Osteoblast (primary cell): ENCODE measurements around the gene LYSMD2. TPM values are rescaled to one million over a fixed set of nuclear protein-coding genes. Genes with fewer than 3 reads are reported as not detected.
"Not testable (repeated sequence)": the region's sequence is repeated elsewhere in the genome, so short reads cannot be mapped to it uniquely, and the experiment has no call there.

ENCODE experiments used
- DNase-seq: peaks from one replicate; pipeline ENCODE4 v3.0.0; 2011; ENCODE audit warnings: low spot score, mixed read lengths; ENCODE audit not compliant: insufficient read length; ENCODE audit errors: missing footprints
- H2AFZ ChIP-seq: 2 replicates; pipeline ENCODE4 v1.6.0; 2011; ENCODE audit warnings: mild to moderate bottlenecking, low read length
- H3K27ac ChIP-seq: 2 replicates; pipeline ENCODE4 v1.5.1; 2011; ENCODE audit warnings: mild to moderate bottlenecking, low read depth, low read length, moderate library complexity
- H3K27me3 ChIP-seq: 2 replicates; pipeline ENCODE4 v1.6.0; 2012; ENCODE audit warnings: mild to moderate bottlenecking, control low read depth, inconsistent platforms, low read length, moderate library complexity; ENCODE audit not compliant: insufficient read depth
- H3K36me3 ChIP-seq: 2 replicates; pipeline ENCODE4 v1.5.1; 2011; ENCODE audit warnings: mild to moderate bottlenecking, low read length, control low read depth, moderate library complexity; ENCODE audit not compliant: insufficient read depth
- H3K4me1 ChIP-seq: 2 replicates; pipeline ENCODE4 v1.5.1; 2011; ENCODE audit warnings: mild to moderate bottlenecking, low read length, control low read depth, moderate library complexity; ENCODE audit not compliant: insufficient read depth
- H3K4me2 ChIP-seq: 2 replicates; pipeline ENCODE4 v1.6.0; 2011; ENCODE audit warnings: mild to moderate bottlenecking, low read length; ENCODE audit not compliant: insufficient read depth
- H3K4me3 ChIP-seq: fragments of 200-600 bp; sonication (generic); 3 replicates; pipeline ENCODE4 v1.5.1; 2012; ENCODE audit warnings: mild to moderate bottlenecking, low read length, inconsistent platforms; ENCODE audit not compliant: insufficient read depth
- H3K79me2 ChIP-seq: 2 replicates; pipeline ENCODE4 v1.6.0; 2012; ENCODE audit warnings: mild to moderate bottlenecking, low read length, control low read depth, inconsistent platforms; ENCODE audit not compliant: insufficient read depth
- H3K9me3 ChIP-seq: 2 replicates; pipeline ENCODE4 v1.5.1; 2011; ENCODE audit warnings: low read depth, low read length, control low read depth
- H4K20me1 ChIP-seq: 2 replicates; pipeline ENCODE4 v1.6.0; 2012; ENCODE audit warnings: mild to moderate bottlenecking, low read length, control low read depth; ENCODE audit not compliant: insufficient read depth
- total RNA-seq: library from RNA; depleted of rRNA; stranded (reverse); fragments of >200 nt; gene quantifications from 2 replicates; pipeline ENCODE4 v1.2.3, GENCODE V29; 2012
- TF ChIP-seq, protein P1 (sequence below): IDR thresholded peaks from 2 replicates; pipeline ENCODE4 v1.5.1; 2011; ENCODE audit warnings: mild to moderate bottlenecking, low read depth, low read length, moderate library complexity; ENCODE audit errors: extremely low read depth

LYSMD2 gene
- 3.3 and 4.7 TPM in 2 replicates for total RNA-seq

GRCh38 chr15:51737522-51738305 lies at the start of gene LYSMD2:
Gene LYSMD2 (minus strand): TSS chr15:51737655. CDS start chr15:51737622, 33 bp downstream.
- Histone ChIP-seq H3K27ac (no peak within 1 kb of the TSS), H2AFZ (peak within 1 kb of the TSS; percentile 81), H3K36me3 (no peaks in the 10 kb centered on the region), H4K20me1 (no peaks in the 10 kb centered on the region), H3K4me1 (peaks cover 10% of the 10 kb centered on the region), H3K27me3 (no peaks in the 10 kb centered on the region), H3K79me2 (no peaks in the 10 kb centered on the region), H3K4me2 (peak within 1 kb of the TSS; percentile 92), H3K4me3 (peak within 1 kb of the TSS; percentile 73), H3K9me3 (no peaks in the 10 kb centered on the region)
- peak; percentile 88 for DNase-seq
- TF ChIP-seq, protein P1, sequence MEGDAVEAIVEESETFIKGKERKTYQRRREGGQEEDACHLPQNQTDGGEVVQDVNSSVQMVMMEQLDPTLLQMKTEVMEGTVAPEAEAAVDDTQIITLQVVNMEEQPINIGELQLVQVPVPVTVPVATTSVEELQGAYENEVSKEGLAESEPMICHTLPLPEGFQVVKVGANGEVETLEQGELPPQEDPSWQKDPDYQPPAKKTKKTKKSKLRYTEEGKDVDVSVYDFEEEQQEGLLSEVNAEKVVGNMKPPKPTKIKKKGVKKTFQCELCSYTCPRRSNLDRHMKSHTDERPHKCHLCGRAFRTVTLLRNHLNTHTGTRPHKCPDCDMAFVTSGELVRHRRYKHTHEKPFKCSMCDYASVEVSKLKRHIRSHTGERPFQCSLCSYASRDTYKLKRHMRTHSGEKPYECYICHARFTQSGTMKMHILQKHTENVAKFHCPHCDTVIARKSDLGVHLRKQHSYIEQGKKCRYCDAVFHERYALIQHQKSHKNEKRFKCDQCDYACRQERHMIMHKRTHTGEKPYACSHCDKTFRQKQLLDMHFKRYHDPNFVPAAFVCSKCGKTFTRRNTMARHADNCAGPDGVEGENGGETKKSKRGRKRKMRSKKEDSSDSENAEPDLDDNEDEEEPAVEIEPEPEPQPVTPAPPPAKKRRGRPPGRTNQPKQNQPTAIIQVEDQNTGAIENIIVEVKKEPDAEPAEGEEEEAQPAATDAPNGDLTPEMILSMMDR, result no peak

DNA sequence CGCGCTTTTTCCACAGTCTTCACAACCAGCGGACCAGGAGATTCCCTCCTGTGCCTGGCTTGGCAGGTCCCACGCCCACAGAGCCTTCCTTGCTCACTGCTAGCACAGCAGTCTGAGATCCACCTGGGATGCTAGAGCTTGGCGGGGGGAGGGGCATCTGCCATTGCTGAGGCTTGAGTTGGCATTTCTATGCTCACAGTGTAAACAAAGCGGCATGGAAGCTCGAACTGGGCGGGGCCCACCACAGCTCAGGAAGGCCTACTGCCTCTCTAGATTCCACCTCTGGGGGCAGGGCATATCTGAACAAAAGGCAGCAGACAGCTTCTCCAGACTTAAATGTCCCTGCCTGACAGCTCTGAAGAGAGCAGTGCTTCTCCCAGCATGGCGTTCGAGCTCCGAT lies 49.7 kb upstream of the LYSMD2 start:
- H3K4me3 ChIP-seq, H3K4me2 ChIP-seq, H3K27me3 ChIP-seq, DNase-seq, H3K27ac ChIP-seq, H3K4me1 ChIP-seq, H3K79me2 ChIP-seq, H3K9me3 ChIP-seq, H2AFZ ChIP-seq, H4K20me1 ChIP-seq, H3K36me3 ChIP-seq: not testable (repeated sequence)

DNA sequence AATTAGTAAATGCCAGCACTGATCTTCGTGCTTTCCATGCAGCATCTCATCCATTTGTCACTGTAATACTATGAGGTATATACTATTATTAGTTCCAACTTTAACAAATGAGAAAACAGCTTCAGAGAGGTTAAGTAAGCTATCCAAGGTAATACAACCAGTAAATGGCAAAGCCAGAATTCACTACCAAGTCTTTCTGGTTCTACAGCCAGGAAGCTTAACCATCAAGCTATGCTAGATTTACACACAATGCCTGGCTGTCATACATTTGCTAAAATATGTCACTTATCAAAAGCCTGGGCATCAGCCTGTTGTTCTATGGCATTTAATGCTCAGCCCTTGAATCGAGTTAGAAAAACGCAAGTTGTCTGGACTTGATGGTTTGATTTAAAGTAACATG lies 46.5 kb upstream of the LYSMD2 start:
- H3K4me1 ChIP-seq, result no peaks in the 10 kb centered on the region
- TF ChIP-seq, protein P1, result no peak
- no peaks in the 10 kb centered on the region for H3K79me2 ChIP-seq
- H3K9me3 ChIP-seq, result no peaks in the 10 kb centered on the region
- H3K4me3 ChIP-seq, result no peak overlapping the region
- no peak overlapping the region for H2AFZ ChIP-seq
- no peak overlapping the region for H3K27ac ChIP-seq
- no peak for DNase-seq
- H3K27me3 ChIP-seq, result no peaks in the 10 kb centered on the region
- H3K4me2 ChIP-seq, result no peak overlapping the region
- H3K36me3 ChIP-seq, result no peaks in the 10 kb centered on the region
- no peaks in the 10 kb centered on the region for H4K20me1 ChIP-seq

DNA sequence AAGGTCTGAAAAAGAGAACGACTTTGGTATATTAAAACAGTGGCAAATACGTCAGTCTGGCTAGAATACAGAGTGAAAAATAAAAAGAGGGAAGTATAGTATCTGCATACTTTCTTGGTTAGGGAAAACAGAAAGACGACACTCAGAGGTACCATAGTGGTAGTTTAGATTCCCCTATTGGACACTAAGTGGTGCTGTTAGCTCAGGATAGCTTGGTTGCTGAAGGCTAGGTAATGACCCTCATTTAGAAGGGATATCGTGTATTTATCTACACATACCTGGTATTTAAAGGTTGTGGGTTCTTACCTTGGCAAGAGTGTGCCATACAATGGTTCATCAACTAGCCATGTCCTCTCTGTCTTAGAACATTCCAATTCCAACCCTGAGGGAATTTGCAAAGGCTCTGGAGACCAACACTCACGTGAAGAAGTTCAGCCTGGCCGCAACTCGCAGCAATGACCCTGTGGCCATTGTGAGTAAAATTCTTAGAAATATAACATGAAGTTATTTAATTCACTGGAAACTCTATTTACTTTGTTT lies 45.0 kb upstream of the LYSMD2 start:
- Histone ChIP-seq H3K36me3 (no peaks in the 10 kb centered on the region), H3K4me1 (no peaks in the 10 kb centered on the region), H3K4me2 (no peak overlapping the region), H3K27ac (no peak overlapping the region), H3K4me3 (no peak overlapping the region), H3K27me3 (no peaks in the 10 kb centered on the region), H3K9me3 (no peaks in the 10 kb centered on the region), H4K20me1 (no peaks in the 10 kb centered on the region), H3K79me2 (no peaks in the 10 kb centered on the region), H2AFZ (no peak overlapping the region)
- TF ChIP-seq, protein P1, result peak; percentile 35
- DNase-seq, result no peak
